Kidney epithelial cell (primary cell): ENCODE results near the gene FBXW5. TPM values are rescaled to one million over a fixed set of nuclear protein-coding genes. Genes with fewer than 3 reads are reported as not detected.

Experiments used
- DNase-seq: peaks from one replicate; pipeline ENCODE4 v3.0.0-alpha.2; 2010; ENCODE audit warnings: low read depth
- H3K27me3 ChIP-seq: 2 replicates; pipeline ENCODE4 v1.6.0; 2011; ENCODE audit warnings: low read length; ENCODE audit not compliant: control insufficient read depth, insufficient read depth
- H3K36me3 ChIP-seq: 2 replicates; pipeline ENCODE4 v1.5.1; 2011; ENCODE audit warnings: low read length; ENCODE audit not compliant: control insufficient read depth, insufficient read depth
- H3K4me3 ChIP-seq: 2 replicates; pipeline ENCODE4 v1.5.1; 2011; ENCODE audit warnings: low read depth, mild to moderate bottlenecking, control low read depth, low read length
- CTCF ChIP-seq: IDR thresholded peaks from 2 replicates; pipeline ENCODE4 v1.5.1; 2011; ENCODE audit warnings: mild to moderate bottlenecking, moderate library complexity, low read length, control low read depth, inconsistent platforms; ENCODE audit not compliant: insufficient read depth, poor library complexity, severe bottlenecking
- total RNA-seq: library from RNA; depleted of rRNA; stranded (reverse); fragments of >200 nt; gene quantifications from 2 replicates; pipeline ENCODE4 v1.2.3, GENCODE V29; 2015

Gene FBXW5
- total RNA-seq, 1 donor from 2014 or later = 174 TPM

GRCh38 chr9:136950656-136951276 lies 6.2 kb upstream of the FBXW5 start:
- no peak for DNase-seq
- peak overlapping the region; percentile 63 for H3K4me3 ChIP-seq
- no peaks in the 10 kb centered on the region for H3K27me3 ChIP-seq
- no peaks in the 10 kb centered on the region for H3K36me3 ChIP-seq
- no peak for TF ChIP-seq CTCF

GRCh38 chr9:136949817-136950655 lies 5.5 kb upstream of the FBXW5 start:
- peak; percentile 61 for DNase-seq
- TF ChIP-seq CTCF = peak; percentile 28

DNA sequence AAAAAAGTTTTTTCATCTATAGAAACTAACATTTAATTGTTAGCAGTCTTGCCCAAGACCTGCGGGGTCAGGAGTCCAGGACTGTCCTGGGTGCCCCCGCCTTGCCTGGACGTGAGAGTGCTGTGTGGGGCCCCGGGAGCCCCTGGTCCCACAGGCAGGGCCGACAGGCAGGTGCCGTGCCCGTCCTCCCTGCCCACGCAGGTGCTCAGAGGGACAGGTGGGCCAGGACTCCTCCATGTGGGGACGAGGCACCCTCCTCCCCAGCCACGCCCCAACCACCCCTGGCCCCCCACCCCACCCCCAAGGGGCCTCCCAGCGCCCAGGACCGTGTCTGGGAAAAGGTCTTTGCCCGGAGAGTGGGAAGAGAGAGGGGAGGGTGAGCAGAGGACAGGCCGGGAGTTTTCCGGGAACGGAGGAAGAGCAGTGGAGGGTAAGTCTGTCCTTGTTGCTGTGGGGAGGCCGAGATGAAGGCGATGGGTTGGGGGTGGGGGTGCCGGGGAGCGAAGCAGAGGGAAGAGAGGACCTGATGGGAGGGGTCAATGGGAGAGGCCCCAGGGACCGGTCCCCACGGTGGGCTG lies 4.8 kb upstream of the FBXW5 start:
- H3K36me3 ChIP-seq = no peaks in the 10 kb centered on the region
- H3K27me3 ChIP-seq = no peaks in the 10 kb centered on the region
- TF ChIP-seq CTCF = no peak
- DNase-seq = no peak
- peak overlapping the region; percentile 63 for H3K4me3 ChIP-seq

More at GRCh38 chr9:136949817-136950655, 5.5 kb upstream of the FBXW5 start:
- no peaks in the 10 kb centered on the region for H3K36me3 ChIP-seq
- peak overlapping the region; percentile 63 for H3K4me3 ChIP-seq
- no peaks in the 10 kb centered on the region for H3K27me3 ChIP-seq

DNA sequence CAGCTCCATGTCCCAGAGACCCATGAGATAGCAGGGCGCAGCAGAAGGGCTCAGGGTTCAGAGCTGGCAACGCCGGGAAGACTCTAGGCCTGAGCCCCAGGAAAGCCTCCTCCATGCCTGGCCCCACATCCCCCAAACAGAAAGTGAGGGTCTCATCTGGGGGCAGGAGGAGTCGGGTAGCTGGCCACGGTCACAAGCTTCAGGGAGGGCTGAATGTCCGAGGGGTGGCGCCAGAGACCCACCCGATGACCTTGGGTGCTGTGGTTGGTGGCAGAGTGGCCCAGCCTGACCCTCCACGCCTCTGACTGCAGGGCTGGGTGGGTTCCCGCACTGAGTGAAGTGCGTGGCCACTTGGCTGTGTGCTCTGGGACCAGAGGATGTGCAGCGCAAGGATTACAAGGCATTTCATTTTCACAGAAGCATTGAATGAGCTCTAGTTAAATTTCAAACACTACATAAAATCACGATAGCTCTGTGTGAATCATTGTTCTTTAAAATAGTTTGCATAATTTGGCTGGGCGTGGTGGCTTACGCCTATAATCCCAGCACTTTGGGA lies 3.5 kb upstream of the FBXW5 start:
- TF ChIP-seq CTCF = peak; percentile 61
- no peak for DNase-seq
- Histone ChIP-seq H3K4me3 (no peak overlapping the region), H3K36me3 (no peaks in the 10 kb centered on the region), H3K27me3 (no peaks in the 10 kb centered on the region)

- no peak for DNase-seq
- H3K4me3 ChIP-seq = no peak overlapping the region
- no peaks in the 10 kb centered on the region for H3K27me3 ChIP-seq
- no peaks in the 10 kb centered on the region for H3K36me3 ChIP-seq
- no peak for TF ChIP-seq CTCF
These were observed 2.7 kb upstream of the FBXW5 start for GRCh38 chr9:136947028-136947891.
